Activated CD4-positive, CD25-positive, alpha-beta regulatory T cell treated with anti-CD3 and anti-CD28 coated beads, Interleukin-2, amount 50 U/mL, for 16 hours (primary cell): ENCODE results near the gene ZNF787.
"Not testable (repeated sequence)": the region's sequence is repeated elsewhere in the genome, so short reads cannot be mapped to it uniquely, and the experiment has no call there.

ENCODE experiments used
- DNase-seq: peaks from one replicate; pipeline ENCODE4 v3.0.0-alpha.2; 2020; ENCODE audit warnings: low read depth, low spot score

ZNF787 gene

GRCh38 chr19:56105831-56106396, 15.2 kb downstream of the ZNF787 start:
- DNase-seq, result not testable (repeated sequence)

GRCh38 chr19:56105090-56105701, 15.9 kb downstream of the ZNF787 start:
- no peak for DNase-seq

- no peak for DNase-seq
Measured at GRCh38 chr19:56104423-56104822, 16.7 kb downstream of the ZNF787 start.

GRCh38 chr19:56103027-56103614, 18.0 kb downstream of the ZNF787 start:
- DNase-seq, result no peak

GRCh38 chr19:56101746-56102535, 19.2 kb downstream of the ZNF787 start:
- no peak for DNase-seq

- no peak for DNase-seq
Measured at GRCh38 chr19:56101095-56101494, 20.0 kb downstream of the ZNF787 start.

GRCh38 chr19:56099638-56100539, 21.2 kb downstream of the ZNF787 start:
- DNase-seq, result no peak

- no peak for DNase-seq
Measured at GRCh38 chr19:56098731-56099568, 22.1 kb downstream of the ZNF787 start.

GRCh38 chr19:56098237-56098636, 22.9 kb downstream of the ZNF787 start:
- DNase-seq, result not testable (repeated sequence)

GRCh38 chr19:56097776-56098175, 23.3 kb downstream of the ZNF787 start:
- DNase-seq, result no peak

GRCh38 chr19:56097306-56097705, 23.8 kb downstream of the ZNF787 start:
- DNase-seq, result no peak

- DNase-seq, result no peak
Measured at GRCh38 chr19:56096665-56097064, 24.4 kb downstream of the ZNF787 start.

GRCh38 chr19:56094449-56094848, 26.6 kb downstream of the ZNF787 start:
- DNase-seq, result no peak

- no peak for DNase-seq
Measured at GRCh38 chr19:56092685-56093631, 28.1 kb downstream of the ZNF787 start.

- no peak for DNase-seq
Measured at GRCh38 chr19:56091751-56092546, 29.1 kb downstream of the ZNF787 start.

GRCh38 chr19:56091066-56091490, 30.0 kb downstream of the ZNF787 start:
- no peak for DNase-seq

- DNase-seq, result no peak
Measured at GRCh38 chr19:56089344-56089743, 31.8 kb downstream of the ZNF787 start.

GRCh38 chr19:56088497-56089215, 32.4 kb downstream of the ZNF787 start:
- DNase-seq, result no peak
